Astrocyte of the cerebellum (primary cell): ENCODE results near the gene CDH20.
"Not testable (repeated sequence)": the region's sequence is repeated elsewhere in the genome, so short reads cannot be mapped to it uniquely, and the experiment has no call there.

ENCODE experiments used
- DNase-seq: peaks from one replicate; pipeline ENCODE4 v3.0.0-alpha.2; 2011; ENCODE audit warnings: low read depth
- H3K4me3 ChIP-seq: 2 replicates; pipeline ENCODE4 v1.5.1; 2011; ENCODE audit warnings: mild to moderate bottlenecking, low read depth, low read length, moderate library complexity
- CTCF ChIP-seq: IDR thresholded peaks from 2 replicates; pipeline ENCODE4 v1.5.1; 2012; ENCODE audit warnings: low read length, low read depth, moderate library complexity, mild to moderate bottlenecking; ENCODE audit errors: missing control alignments
- in situ Hi-C: cut with HindIII; loops from 2 replicates; pipeline ENCODE4 v1.10.0; 2017; ENCODE audit warnings: low sequenced_read_pairs

The CDH20 gene

GRCh38 chr18:61360404-61361383 lies 27.5 kb downstream of the CDH20 start:
- no peak overlapping the region for H3K4me3 ChIP-seq
- in situ Hi-C loops, result no loop called here

GRCh38 chr18:61362511-61362910 lies 29.3 kb downstream of the CDH20 start:
- no peak overlapping the region for H3K4me3 ChIP-seq
- TF ChIP-seq CTCF, result no peak
- in situ Hi-C loops, result no loop called here
- no peak for DNase-seq

More at GRCh38 chr18:61360404-61361383, 27.5 kb downstream of the CDH20 start:
- no peak for DNase-seq
- no peak for TF ChIP-seq CTCF

- TF ChIP-seq CTCF, result no peak
- in situ Hi-C loops, result no loop called here
- no peak overlapping the region for H3K4me3 ChIP-seq
- DNase-seq, result no peak
These were observed 31.7 kb downstream of the CDH20 start for GRCh38 chr18:61364953-61365352.

GRCh38 chr18:61368001-61368400 lies 34.8 kb downstream of the CDH20 start:
- no peak overlapping the region for H3K4me3 ChIP-seq
- TF ChIP-seq CTCF, result no peak
- in situ Hi-C loops, result no loop called here
- no peak for DNase-seq

- in situ Hi-C loops, result not testable (repeated sequence)
These were observed 36.4 kb downstream of the CDH20 start for GRCh38 chr18:61369671-61370070.

GRCh38 chr18:61371111-61371510 lies 37.9 kb downstream of the CDH20 start:
- no peak overlapping the region for H3K4me3 ChIP-seq
- in situ Hi-C loops, result no loop called here
- no peak for DNase-seq
- TF ChIP-seq CTCF, result no peak

More at GRCh38 chr18:61369671-61370070, 36.4 kb downstream of the CDH20 start:
- not testable (repeated sequence) for DNase-seq, H3K4me3 ChIP-seq

GRCh38 chr18:61379827-61380226 lies 46.6 kb downstream of the CDH20 start:
- H3K4me3 ChIP-seq, result no peak overlapping the region
- DNase-seq, result no peak
- no peak for TF ChIP-seq CTCF
- in situ Hi-C loops, result no loop called here
